Fibroblast of the aortic adventitia (primary cell): ENCODE data around the gene CYTH1. TPM values are rescaled to one million over a fixed set of nuclear protein-coding genes. Genes with fewer than 3 reads are reported as not detected.

ENCODE experiments used
- DNase-seq: peaks from one replicate; pipeline ENCODE4 v3.0.0-alpha.2; 2010; ENCODE audit warnings: low read depth
- H3K4me3 ChIP-seq: 2 replicates; pipeline ENCODE4 v1.5.1; 2011; ENCODE audit warnings: low read depth, mild to moderate bottlenecking, control low read depth, low read length, moderate library complexity
- total RNA-seq: library from RNA; depleted of rRNA; stranded (reverse); fragments of >200 nt; gene quantifications from 2 replicates; pipeline ENCODE4 v1.2.3, GENCODE V29; 2012; ENCODE audit warnings: low replicate concordance
- TF ChIP-seq, protein P1 (sequence below): IDR thresholded peaks from 2 replicates; pipeline ENCODE4 v1.5.1; 2011; ENCODE audit warnings: mild to moderate bottlenecking, low read length, control low read depth, inconsistent platforms; ENCODE audit not compliant: insufficient read depth

Gene CYTH1
- total RNA-seq, 1 donor = 13.8 TPM

DNA sequence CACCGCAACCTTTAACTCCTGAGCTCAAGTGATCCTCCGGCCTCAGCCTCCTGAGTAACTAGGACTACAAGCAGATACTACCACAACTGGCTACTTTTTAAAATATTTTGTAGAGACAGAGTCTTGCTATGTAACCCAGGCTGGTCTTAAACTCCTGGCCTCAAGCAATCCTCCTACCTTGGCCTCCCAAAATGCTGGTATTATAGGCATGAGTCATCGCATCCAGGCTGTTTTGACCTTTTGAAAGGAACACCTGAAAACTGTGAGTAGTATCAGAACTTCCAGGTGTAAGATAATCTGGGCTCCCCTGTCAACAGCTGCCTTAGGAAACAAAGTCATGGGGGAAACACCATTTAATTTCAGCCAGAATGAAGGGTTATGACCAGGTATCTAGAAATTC is 77.5 kb downstream of the CYTH1 start:
- TF ChIP-seq, protein P1, sequence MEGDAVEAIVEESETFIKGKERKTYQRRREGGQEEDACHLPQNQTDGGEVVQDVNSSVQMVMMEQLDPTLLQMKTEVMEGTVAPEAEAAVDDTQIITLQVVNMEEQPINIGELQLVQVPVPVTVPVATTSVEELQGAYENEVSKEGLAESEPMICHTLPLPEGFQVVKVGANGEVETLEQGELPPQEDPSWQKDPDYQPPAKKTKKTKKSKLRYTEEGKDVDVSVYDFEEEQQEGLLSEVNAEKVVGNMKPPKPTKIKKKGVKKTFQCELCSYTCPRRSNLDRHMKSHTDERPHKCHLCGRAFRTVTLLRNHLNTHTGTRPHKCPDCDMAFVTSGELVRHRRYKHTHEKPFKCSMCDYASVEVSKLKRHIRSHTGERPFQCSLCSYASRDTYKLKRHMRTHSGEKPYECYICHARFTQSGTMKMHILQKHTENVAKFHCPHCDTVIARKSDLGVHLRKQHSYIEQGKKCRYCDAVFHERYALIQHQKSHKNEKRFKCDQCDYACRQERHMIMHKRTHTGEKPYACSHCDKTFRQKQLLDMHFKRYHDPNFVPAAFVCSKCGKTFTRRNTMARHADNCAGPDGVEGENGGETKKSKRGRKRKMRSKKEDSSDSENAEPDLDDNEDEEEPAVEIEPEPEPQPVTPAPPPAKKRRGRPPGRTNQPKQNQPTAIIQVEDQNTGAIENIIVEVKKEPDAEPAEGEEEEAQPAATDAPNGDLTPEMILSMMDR = no peak
- DNase-seq = no peak

DNA sequence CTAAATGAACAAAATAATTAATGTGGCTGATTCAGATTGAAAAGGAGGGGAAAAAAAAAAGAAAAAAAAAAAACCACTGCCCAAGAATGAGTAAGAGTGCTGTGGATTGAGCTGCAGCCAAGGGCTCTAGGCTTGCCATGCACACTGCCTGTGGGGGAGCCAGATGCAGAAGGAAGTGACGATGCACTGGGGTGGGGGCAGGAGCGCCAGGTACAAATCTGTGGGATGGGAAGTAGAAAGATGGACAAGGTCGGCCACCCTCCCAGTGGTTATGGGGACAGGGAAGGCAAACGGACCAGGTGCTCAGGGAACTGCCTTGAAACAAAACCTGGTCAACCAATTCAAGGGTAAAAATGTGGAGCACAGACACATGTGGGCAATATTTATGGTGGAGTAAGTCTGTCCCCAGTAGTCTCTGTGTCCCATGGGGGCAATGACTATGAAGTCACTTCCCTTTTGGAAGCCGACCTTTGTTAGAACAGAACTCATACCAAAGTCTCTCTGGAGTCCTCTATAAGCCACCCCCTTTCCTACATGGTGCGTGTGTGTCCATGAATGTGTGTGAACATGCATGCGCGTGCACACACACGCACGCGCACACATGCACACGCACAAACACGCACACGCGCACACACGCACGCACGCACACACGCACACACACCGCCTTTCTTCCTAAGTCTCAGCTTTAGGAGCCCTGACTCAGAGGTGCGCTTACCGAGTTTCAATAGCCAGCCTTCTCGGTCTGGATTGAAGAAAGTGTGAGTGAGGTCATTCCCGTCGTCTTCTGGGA is 84.3 kb downstream of the CYTH1 start:
- no peak overlapping the region for H3K4me3 ChIP-seq
- DNase-seq = peak; percentile 61
- TF ChIP-seq, protein P1 = no peak

More for the DNA sequence above, 77.5 kb downstream of the CYTH1 start:
- H3K4me3 ChIP-seq = no peak overlapping the region

DNA sequence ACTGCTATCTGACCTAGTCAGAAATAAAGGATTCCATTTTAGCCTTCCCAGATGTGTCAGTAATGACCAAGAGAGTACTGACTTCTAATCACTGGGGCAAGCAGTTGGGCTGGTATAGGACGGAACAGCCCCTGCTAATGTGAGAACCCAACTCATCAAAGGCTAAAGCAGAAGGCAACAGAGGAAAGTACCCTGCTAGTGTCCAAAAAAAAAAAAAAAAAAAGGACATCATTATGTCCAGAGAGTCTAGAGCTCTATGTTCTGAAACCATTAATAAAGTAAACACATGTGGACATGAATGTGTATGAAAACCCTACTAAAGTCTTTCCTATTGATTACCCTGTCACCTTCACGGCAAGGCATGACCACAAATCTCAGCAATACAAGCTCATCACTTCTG is 85.0 kb downstream of the CYTH1 start:
- DNase-seq = no peak
- no peak overlapping the region for H3K4me3 ChIP-seq
- TF ChIP-seq, protein P1 = no peak

DNA sequence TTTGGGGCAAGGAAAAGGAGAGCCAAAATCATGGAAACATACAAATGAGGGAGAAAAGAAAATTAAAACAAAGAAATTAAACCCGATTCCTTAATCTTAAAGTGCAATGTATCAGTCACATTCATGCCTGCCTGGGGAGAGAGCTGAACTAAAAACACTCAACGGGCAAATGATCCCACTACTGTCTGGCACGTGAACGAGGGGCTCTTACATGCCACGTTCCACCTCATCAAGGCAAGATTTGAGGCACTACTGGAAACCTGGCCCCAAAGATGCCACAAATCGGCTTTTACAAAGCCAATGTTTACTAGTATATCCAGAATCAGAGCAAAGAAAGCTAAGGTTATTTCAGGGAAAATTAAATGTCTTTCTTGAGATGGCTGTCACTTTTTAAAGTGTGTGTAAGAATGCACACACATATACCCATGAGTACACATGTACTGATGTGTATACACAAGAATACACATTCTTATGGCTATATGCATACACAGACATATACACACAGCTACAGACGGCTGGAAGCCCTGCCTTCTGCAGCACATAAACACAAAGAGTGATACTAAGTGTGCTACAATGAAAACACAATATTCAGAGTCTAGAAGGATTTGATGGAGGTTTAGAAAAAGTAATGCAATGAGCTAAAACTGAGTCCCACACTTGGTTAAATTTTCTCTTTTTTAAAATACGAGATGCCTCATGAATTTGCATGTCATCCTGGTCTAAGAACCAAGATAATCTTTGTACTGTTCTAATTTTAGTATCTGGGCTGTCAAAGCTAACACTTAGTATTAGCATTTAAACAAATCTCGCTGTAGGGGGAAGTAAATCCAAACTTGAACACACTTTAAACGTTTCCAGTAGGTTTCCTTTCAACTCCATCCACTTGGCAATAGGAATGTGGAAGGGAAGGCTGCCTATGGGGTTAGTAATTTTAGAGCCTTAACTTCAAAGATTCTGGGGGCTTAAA is 85.8 kb downstream of the CYTH1 start:
- H3K4me3 ChIP-seq = no peak overlapping the region
- TF ChIP-seq, protein P1 = no peak
- no peak for DNase-seq

DNA sequence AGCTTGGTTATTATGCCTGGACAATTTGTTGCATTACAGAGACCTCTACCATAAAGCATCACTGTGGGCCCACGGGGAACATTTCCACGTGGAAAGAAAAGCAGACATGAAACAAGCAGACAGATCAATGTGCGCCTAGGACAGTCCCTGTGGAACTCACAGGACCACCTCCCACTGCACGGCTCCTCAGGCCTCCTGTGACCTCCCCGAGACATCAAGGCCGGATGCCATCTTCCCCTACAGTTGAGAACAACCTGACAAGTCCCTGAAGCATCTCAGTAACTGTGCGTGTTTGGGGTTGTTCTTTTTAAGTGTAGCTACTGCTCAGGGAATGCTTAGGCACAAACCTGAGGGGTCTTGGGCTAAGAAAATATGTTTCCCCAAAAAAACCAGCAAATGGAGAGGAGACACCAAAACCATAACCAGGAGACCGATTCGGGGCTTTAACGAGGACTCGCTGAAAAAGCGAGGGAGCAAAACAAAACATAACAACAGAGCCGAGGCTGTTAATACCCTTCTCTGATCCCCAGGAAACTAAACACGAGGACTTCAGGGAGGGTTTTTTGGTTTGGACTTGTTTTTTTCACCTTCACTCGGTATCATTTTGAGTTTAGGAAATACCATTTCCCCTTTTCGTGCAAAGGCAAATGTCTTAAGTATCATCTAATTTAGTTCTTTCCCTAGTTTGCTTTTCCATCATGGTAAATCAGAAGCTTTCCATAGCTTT is 87.1 kb downstream of the CYTH1 start:
- no peak overlapping the region for H3K4me3 ChIP-seq
- TF ChIP-seq, protein P1 = no peak
- no peak for DNase-seq

DNA sequence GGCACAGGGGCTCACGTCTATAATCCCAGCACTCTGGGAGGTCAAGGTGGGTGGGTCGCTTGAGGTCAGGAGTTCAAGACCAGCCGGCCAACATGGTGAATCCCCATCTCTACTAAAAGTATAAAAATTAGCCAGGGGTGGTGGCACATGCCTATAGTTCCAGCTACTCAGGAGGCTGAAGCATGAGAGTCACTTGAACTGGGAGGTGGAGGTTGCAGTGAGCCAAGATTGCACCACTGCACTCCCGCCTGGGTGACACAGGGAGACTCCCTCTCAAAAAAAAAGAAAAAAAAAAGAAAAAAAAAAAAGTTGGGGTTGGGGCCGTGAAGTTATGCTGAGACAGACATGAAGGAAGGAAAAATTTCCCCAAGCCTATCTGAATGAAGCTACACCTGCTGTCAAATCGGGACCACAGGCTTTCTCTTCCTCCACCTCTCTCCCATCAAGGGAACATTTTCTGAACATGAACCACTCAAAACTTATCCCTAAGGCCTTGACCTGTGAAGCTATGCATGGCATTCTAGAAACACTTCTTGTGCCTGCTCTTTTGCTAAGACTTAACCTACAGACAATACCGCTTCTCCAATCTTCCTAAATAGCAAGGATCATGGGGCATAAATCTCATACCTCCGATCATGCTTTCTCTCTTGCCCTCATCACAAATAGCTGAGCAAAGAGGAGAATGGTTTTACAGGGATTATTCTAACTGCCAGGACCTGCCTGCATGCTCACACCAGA is 88.6 kb downstream of the CYTH1 start:
- TF ChIP-seq, protein P1 = no peak
- DNase-seq = no peak
- no peak overlapping the region for H3K4me3 ChIP-seq
